ENCODE results near the gene PCDHB2. TPM values are rescaled to one million over a fixed set of nuclear protein-coding genes. Genes with fewer than 3 reads are reported as not detected.

PCDHB2 gene
- total RNA-seq: 1 to 10 TPM in 1 of 5 donors, under 1 TPM in 1, not detected in 3; 0.09 to 1.4 TPM
- total RNA-seq (2013): not detected
- total RNA-seq: 0 to 0.34 (median 0.06) reads per million in 29 experiments

DNA sequence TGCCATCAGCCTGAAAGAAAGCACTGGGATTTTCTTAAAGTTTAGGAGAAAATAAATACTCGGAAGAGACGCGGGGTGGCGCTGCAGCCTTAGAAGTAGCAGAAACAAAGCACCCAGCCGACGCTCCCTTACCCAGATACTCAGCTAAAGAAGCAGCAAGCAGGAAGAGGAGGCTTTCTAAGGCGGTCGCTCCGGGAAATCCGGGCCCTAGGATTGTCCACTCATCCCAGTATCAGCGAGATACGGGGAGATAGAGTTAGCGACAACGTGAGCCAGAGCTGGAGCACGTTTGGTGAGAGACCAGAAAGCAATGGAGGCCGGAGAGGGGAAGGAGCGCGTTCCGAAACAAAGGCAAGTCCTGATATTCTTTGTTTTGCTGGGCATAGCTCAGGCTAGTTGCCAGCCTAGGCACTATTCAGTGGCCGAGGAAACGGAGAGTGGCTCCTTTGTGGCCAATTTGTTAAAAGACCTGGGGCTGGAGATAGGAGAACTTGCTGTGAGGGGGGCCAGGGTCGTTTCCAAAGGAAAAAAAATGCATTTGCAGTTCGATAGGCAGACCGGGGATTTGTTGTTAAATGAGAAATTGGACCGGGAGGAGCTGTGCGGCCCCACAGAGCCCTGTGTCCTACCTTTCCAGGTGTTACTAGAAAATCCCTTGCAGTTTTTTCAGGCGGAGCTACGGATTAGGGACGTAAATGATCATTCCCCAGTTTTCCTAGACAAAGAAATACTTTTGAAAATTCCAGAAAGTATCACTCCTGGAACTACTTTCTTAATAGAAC, at the start of gene PCDHB2:
Gene PCDHB2 (plus strand): TSS at position 135 of the 782 bp plus-strand sequence. CDS start 176 bp downstream, at position 311.
- ATAC-seq (replicated peaks in 1 of 4) (no peak), DNase-seq (no peak)
- peaks cover 7 to 30% (median 24%) of the 10 kb centered on the region in 3 donors for H3K9me3 Mint-ChIP-seq
- 17% methylated on average over 18 of the region's 29 CpGs for WGBS (ENCODE audit: insufficient coverage)
- H3K4me1 Mint-ChIP-seq: no peaks in the 10 kb centered on the region
- Histone ChIP-seq H3K27me3 (replicated peaks in 1 of 2; ENCODE audit: control insufficient read depth in 2 of 2, extremely low read depth in 1 of 2, insufficient read depth in 2 of 2, low read length in 1 of 2) (peaks cover 3 to 18% of the 10 kb centered on the region in 2 experiments), H3K4me1 (ENCODE audit: control insufficient read depth in 1 of 2, extremely low read depth in 1 of 2, insufficient read depth in 2 of 2, low read length in 2 of 2) (no peaks in the 10 kb centered on the region), H3K36me3 (ENCODE audit: control insufficient read depth in 2 of 2, extremely low read depth in 1 of 2, insufficient read depth in 1 of 2, low read length in 1 of 2) (no peaks in the 10 kb centered on the region), H3K4me3 (ENCODE audit: control insufficient read depth in 1 of 2, extremely low read depth in 1 of 2, low read length in 1 of 2) (peak within 1 kb of the TSS in 1 of 2 donors; percentile 23), H3K9me3 (no peaks in the 10 kb centered on the region), H3K27ac (ENCODE audit: low read length) (no peak within 1 kb of the TSS)
- no peaks in the 10 kb centered on the region for H3K36me3 Mint-ChIP-seq
- H3K27ac Mint-ChIP-seq: no peak within 1 kb of the TSS
- ChIA-PET POLR2A (interaction anchor here in 1 of 2 donors (0.6 kb wide), 1 partner anchor 56 kb away, joined by 3 read pairs; no protein-coding TSS in a partner anchor), CTCF (no interaction called here)
- H3K27me3 Mint-ChIP-seq: peaks cover 36 to 49% of the 10 kb centered on the region in 2 donors
- peak within 1 kb of the TSS in 1 of 3 donors; percentile 7 for H3K4me3 Mint-ChIP-seq

DNA sequence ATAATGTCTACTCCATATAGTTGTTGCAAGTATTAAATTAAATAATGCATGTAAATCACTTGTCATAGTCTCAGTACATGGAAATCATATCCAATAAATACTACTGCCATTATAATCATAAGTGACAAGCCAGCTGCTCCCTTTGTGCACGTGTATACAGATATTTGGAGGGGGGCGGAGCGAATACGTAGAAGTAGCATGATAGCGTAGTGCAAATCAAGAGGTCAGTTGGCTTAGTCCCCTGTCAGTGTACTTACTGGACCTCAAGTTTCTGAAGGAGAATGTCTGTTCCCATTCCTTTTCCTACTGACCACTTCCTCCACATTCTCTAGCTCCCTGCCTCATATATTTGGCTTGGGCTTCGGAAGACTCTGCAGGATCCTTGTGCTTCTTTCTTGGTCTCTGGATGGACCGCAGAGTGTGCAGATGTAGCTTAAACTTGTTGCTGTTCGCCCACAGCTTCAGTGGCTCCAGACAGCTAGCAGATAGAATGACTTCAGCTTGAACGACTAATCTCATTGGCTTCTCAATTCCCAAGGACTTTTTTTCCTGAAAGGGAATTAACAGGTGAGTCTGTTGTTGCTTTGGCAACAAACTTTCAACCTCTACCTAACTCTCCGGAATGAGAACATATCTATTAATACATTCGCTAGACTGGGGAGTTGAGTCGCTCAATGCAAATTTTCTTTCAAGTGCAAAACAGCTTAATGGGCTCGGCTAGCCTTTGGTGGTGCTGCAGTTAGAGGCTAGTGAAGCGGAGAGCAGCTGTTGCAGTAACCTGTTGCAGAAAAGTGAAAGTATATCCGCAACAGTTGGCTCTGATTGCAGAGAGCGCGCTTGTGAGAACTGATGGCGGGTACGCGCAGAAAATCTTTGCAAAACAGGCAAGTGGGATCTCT, 43.5 kb upstream of the PCDHB2 start, which contains the start of gene PCDHB1:
Gene PCDHB1 (plus strand): TSS at position 753 of the 899 bp plus-strand sequence. CDS start 97 bp downstream, at position 850.
- ChIA-PET CTCF (no interaction called here), POLR2A (no interaction called here)
- Histone ChIP-seq H3K36me3 (ENCODE audit: control insufficient read depth in 2 of 2, extremely low read depth in 1 of 2, insufficient read depth in 1 of 2, low read length in 1 of 2) (no peaks in the 10 kb centered on the region), H3K9me3 (no peaks in the 10 kb centered on the region), H3K4me1 (ENCODE audit: control insufficient read depth in 1 of 2, extremely low read depth in 1 of 2, insufficient read depth in 2 of 2, low read length in 2 of 2) (no peaks in the 10 kb centered on the region), H3K4me3 (ENCODE audit: control insufficient read depth in 1 of 2, extremely low read depth in 1 of 2, low read length in 1 of 2) (peak within 1 kb of the TSS in 1 of 2 donors; percentile 19), H3K27ac (ENCODE audit: low read length) (no peak within 1 kb of the TSS), H3K27me3 (replicated peaks in 1 of 2; ENCODE audit: control insufficient read depth in 2 of 2, extremely low read depth in 1 of 2, insufficient read depth in 2 of 2, low read length in 1 of 2) (peaks cover 6 to 19% of the 10 kb centered on the region in 2 experiments)
- WGBS (ENCODE audit: insufficient coverage): 40% methylated on average over 15 of the region's 20 CpGs
- DNase-seq (no peak), ATAC-seq (replicated peaks in 1 of 4) (no peak)
- Mint-ChIP-seq H3K27me3 (peaks cover 51 to 55% of the 10 kb centered on the region in 2 donors), H3K9me3 (peaks cover 7 to 22% (median 20%) of the 10 kb centered on the region in 3 donors), H3K36me3 (no peaks in the 10 kb centered on the region), H3K27ac (no peak within 1 kb of the TSS), H3K4me3 (peak within 1 kb of the TSS; percentile 59 to 65 (median 60)), H3K4me1 (peaks cover 4 to 14% (median 6%) of the 10 kb centered on the region in 3 donors)

DNA sequence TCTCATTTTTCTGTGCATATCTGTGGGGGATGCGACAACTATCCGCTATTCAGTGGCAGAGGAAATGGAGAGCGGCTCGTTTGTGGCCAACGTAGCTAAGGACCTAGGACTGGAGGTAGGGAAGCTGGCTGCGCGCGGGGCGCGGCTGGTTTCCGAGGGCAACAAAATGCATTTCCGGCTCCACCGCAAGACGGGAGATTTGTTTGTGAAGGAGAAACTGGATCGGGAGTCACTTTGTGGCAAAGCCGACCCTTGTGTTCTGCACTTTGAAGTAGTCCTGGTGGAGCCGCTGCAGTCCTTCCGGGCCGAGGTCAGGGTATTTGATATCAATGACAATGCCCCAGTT, 42.9 kb upstream of the PCDHB2 start:
- no peaks in the 10 kb centered on the region for H3K9me3 ChIP-seq
- peak overlapping the region in 1 of 2 donors; percentile 19 for H3K4me3 ChIP-seq (ENCODE audit: control insufficient read depth in 1 of 2, extremely low read depth in 1 of 2, low read length in 1 of 2)
- CTCF ChIA-PET: no interaction called here
- H3K27ac ChIP-seq (ENCODE audit: low read length): no peak overlapping the region
- no peaks in the 10 kb centered on the region for H3K4me1 ChIP-seq (ENCODE audit: control insufficient read depth in 1 of 2, extremely low read depth in 1 of 2, insufficient read depth in 2 of 2, low read length in 2 of 2)
- WGBS (ENCODE audit: insufficient coverage): 20% methylated on average over 19 of the region's 19 CpGs
- H3K4me1 Mint-ChIP-seq: peaks cover 4 to 14% (median 6%) of the 10 kb centered on the region in 3 donors
- no peak overlapping the region for H3K27ac Mint-ChIP-seq
- H3K36me3 ChIP-seq (ENCODE audit: control insufficient read depth in 2 of 2, extremely low read depth in 1 of 2, insufficient read depth in 1 of 2, low read length in 1 of 2): no peaks in the 10 kb centered on the region
- H3K9me3 Mint-ChIP-seq: peaks cover 7 to 20% (median 19%) of the 10 kb centered on the region in 3 donors
- peaks cover 6 to 20% of the 10 kb centered on the region in 2 experiments for H3K27me3 ChIP-seq (replicated peaks in 1 of 2; ENCODE audit: control insufficient read depth in 2 of 2, extremely low read depth in 1 of 2, insufficient read depth in 2 of 2, low read length in 1 of 2)
- POLR2A ChIA-PET: no interaction called here
- peak overlapping the region; percentile 59 to 65 (median 60) for H3K4me3 Mint-ChIP-seq
- peaks cover 48 to 55% of the 10 kb centered on the region in 2 donors for H3K27me3 Mint-ChIP-seq
- ATAC-seq (replicated peaks in 1 of 4) (no peak), DNase-seq (no peak)
- no peaks in the 10 kb centered on the region for H3K36me3 Mint-ChIP-seq

DNA sequence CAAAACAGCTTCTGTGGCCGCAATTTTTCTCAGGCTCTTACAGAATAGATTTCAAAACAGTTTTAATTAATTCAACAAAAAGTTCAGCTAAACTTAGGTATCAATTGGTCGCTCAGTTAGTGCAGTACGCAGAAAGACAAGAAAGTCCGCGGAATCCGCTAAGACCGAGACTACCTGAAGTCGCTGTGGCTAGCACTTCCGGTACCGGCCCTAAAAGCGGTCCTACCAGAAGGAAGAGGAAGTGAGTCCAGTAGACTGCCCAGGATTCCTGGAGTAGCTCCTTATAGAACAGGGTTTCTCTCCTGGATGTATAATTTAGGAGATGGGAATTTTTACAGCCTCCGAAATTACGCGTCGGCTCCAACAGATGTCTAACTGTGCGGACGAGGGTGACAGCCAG, 16.6 kb upstream of the PCDHB2 start:
- Mint-ChIP-seq H3K27ac (no peak overlapping the region), H3K4me3 (peak overlapping the region in 1 of 3 donors; percentile 9), H3K9me3 (peaks cover 0 to 10% (median 6%) of the 10 kb centered on the region in 3 donors), H3K4me1 (no peaks in the 10 kb centered on the region), H3K27me3 (peaks cover 8 to 10% of the 10 kb centered on the region in 2 donors), H3K36me3 (no peaks in the 10 kb centered on the region)
- ATAC-seq (replicated peaks in 1 of 4) (no peak), DNase-seq (no peak)
- Histone ChIP-seq H3K4me3 (ENCODE audit: control insufficient read depth in 1 of 2, extremely low read depth in 1 of 2, low read length in 1 of 2) (peak overlapping the region in 1 of 2 donors; percentile 15), H3K9me3 (no peaks in the 10 kb centered on the region), H3K27ac (ENCODE audit: low read length) (no peak overlapping the region), H3K36me3 (ENCODE audit: control insufficient read depth in 2 of 2, extremely low read depth in 1 of 2, insufficient read depth in 1 of 2, low read length in 1 of 2) (no peaks in the 10 kb centered on the region), H3K27me3 (replicated peaks in 1 of 2; ENCODE audit: control insufficient read depth in 2 of 2, extremely low read depth in 1 of 2, insufficient read depth in 2 of 2, low read length in 1 of 2) (peaks cover 2 to 15% of the 10 kb centered on the region in 2 experiments), H3K4me1 (ENCODE audit: control insufficient read depth in 1 of 2, extremely low read depth in 1 of 2, insufficient read depth in 2 of 2, low read length in 2 of 2) (no peaks in the 10 kb centered on the region)
- WGBS (ENCODE audit: insufficient coverage): 53% methylated on average over 10 of the region's 17 CpGs
- CTCF ChIA-PET: no interaction called here
- POLR2A ChIA-PET: interaction anchor here in 1 of 2 donors (0.5 kb wide), 1 partner anchor 175 kb away, joined by 3 read pairs; no protein-coding TSS in a partner anchor

DNA sequence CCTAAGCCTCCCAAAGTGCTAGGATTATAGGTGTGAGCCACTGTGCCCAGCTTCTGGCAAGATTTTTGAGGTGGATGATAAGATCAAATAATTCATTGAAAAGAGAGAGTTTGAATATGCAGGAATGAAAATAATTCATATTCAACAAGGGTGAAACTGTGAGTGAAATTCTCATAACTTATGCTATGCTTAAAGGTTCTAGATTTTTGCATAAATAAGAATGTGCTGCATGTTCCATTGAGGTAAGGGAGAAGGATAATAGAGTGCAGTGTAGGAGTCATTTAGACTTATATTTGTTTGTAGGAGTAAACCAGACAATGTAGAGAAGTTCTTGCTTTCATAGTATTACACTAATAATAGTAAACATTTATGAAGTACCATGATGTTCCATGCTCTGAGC, 12.2 kb upstream of the PCDHB2 start:
- Mint-ChIP-seq H3K27me3 (peaks cover 12 to 32% of the 10 kb centered on the region in 2 donors), H3K36me3 (peaks cover 6% of the 10 kb centered on the region), H3K4me1 (peaks cover 5 to 10% (median 6%) of the 10 kb centered on the region in 3 donors), H3K27ac (no peak overlapping the region), H3K4me3 (no peak overlapping the region), H3K9me3 (peaks cover 7 to 12% (median 11%) of the 10 kb centered on the region in 3 donors)
- POLR2A ChIA-PET: no interaction called here
- Histone ChIP-seq H3K4me1 (ENCODE audit: control insufficient read depth in 1 of 2, extremely low read depth in 1 of 2, insufficient read depth in 2 of 2, low read length in 2 of 2) (no peaks in the 10 kb centered on the region), H3K27me3 (replicated peaks in 1 of 2; ENCODE audit: control insufficient read depth in 2 of 2, extremely low read depth in 1 of 2, insufficient read depth in 2 of 2, low read length in 1 of 2) (peaks cover 2 to 17% of the 10 kb centered on the region in 2 experiments), H3K36me3 (ENCODE audit: control insufficient read depth in 2 of 2, extremely low read depth in 1 of 2, insufficient read depth in 1 of 2, low read length in 1 of 2) (no peaks in the 10 kb centered on the region), H3K27ac (ENCODE audit: low read length) (no peak overlapping the region), H3K4me3 (ENCODE audit: control insufficient read depth in 1 of 2, extremely low read depth in 1 of 2, low read length in 1 of 2) (no peak overlapping the region), H3K9me3 (no peaks in the 10 kb centered on the region)
- ATAC-seq (replicated peaks in 1 of 4) (no peak), DNase-seq (no peak)
- CTCF ChIA-PET: interaction anchor here in 1 of 2 donors (0.6 kb wide), 1 partner anchor 230 kb away, joined by 4 read pairs; no protein-coding TSS in a partner anchor
